CD8-positive, alpha-beta memory T cell (primary cell): ENCODE measurements around the gene NR5A2. TPM values are rescaled to one million over a fixed set of nuclear protein-coding genes. Genes with fewer than 3 reads are reported as not detected.

Experiments used
- CTCF ChIA-PET: fragments of 350-600 bp; sonication (Branson Sonifier 250); formaldehyde crosslinking; loops from one replicate; lab custom pipeline; 2021; ENCODE audit warnings: antibody characterized with exemption; lab: Charles Lee
- POLR2A ChIA-PET: fragments of 350-600 bp; sonication (Branson Sonifier 250); formaldehyde crosslinking; loops from one replicate; lab custom pipeline; 2021; ENCODE audit warnings: antibody characterized with exemption; lab: Charles Lee
- DNase-seq, 5 donors: peaks; one replicate each; pipeline versions ENCODE4 v3.0.0 to v3.0.0-alpha.2; 2020 to 2022; ENCODE audit warnings: mixed read lengths in 1 of 5
- H3K27ac ChIP-seq: one replicate; pipeline ENCODE4 v1.7.0; 2013; ENCODE audit warnings: low read depth, mild to moderate bottlenecking, low read length, moderate library complexity
- H3K27me3 ChIP-seq: 2 replicates; pipeline ENCODE4 v1.7.0; 2013; ENCODE audit warnings: low read length, mild to moderate bottlenecking; ENCODE audit not compliant: insufficient read depth, poor library complexity, severe bottlenecking
- H3K36me3 ChIP-seq: 2 replicates; pipeline ENCODE4 v1.7.0; 2013; ENCODE audit warnings: mild to moderate bottlenecking, low read length, moderate library complexity; ENCODE audit not compliant: insufficient read depth
- H3K4me1 ChIP-seq: 2 replicates; pipeline ENCODE4 v1.7.0; 2013; ENCODE audit warnings: mild to moderate bottlenecking, low read length, moderate library complexity; ENCODE audit not compliant: insufficient read depth
- H3K4me3 ChIP-seq: 2 replicates; pipeline ENCODE4 v1.7.0; 2013; ENCODE audit warnings: mild to moderate bottlenecking, low read length
- H3K9me3 ChIP-seq: 2 replicates; pipeline ENCODE4 v1.7.0; 2013; ENCODE audit warnings: mild to moderate bottlenecking, low read length
- H3K27ac Mint-ChIP-seq, 8 donors: one replicate each; pipeline ENCODE4 v1.8.0; 2020 to 2021; ENCODE audit warnings: mixed read lengths in 8 of 8, mild to moderate bottlenecking in 6 of 8, inconsistent platforms in 3 of 8, moderate library complexity in 3 of 8
- H3K27me3 Mint-ChIP-seq, 2 donors: one replicate each; pipeline ENCODE4 v1.8.0; 2020 to 2021; ENCODE audit warnings: mixed read lengths in 2 of 2, mild to moderate bottlenecking in 1 of 2, moderate library complexity in 1 of 2
- H3K36me3 Mint-ChIP-seq, 3 donors: one replicate each; pipeline ENCODE4 v1.8.0; 2020 to 2021; ENCODE audit warnings: mixed read lengths in 3 of 3, inconsistent platforms in 1 of 3, mild to moderate bottlenecking in 1 of 3
- H3K4me1 Mint-ChIP-seq, 3 donors: one replicate each; pipeline ENCODE4 v1.8.0; 2020 to 2021; ENCODE audit warnings: mixed read lengths in 3 of 3, inconsistent platforms in 1 of 3, mild to moderate bottlenecking in 1 of 3
- H3K4me3 Mint-ChIP-seq, 7 donors: one replicate each; pipeline ENCODE4 v1.8.0; 2020 to 2021; ENCODE audit warnings: mixed read lengths in 7 of 7, mild to moderate bottlenecking in 6 of 7, moderate library complexity in 4 of 7, inconsistent platforms in 2 of 7
- H3K9me3 Mint-ChIP-seq, 5 donors: one replicate each; pipeline ENCODE4 v1.8.0; 2020 to 2022; ENCODE audit warnings: mixed read lengths in 5 of 5, mild to moderate bottlenecking in 3 of 5, moderate library complexity in 2 of 5, inconsistent platforms in 1 of 5
- polyA plus RNA-seq: library from polyadenylated mRNA; unstranded; fragments of 300-500 nt; fragmentation: Illumina TruSeq; gene quantifications from one replicate; pipeline ENCODE4 v1.2.3, GENCODE V29; 2021
- total RNA-seq, 2 experiments: library from RNA; stranded (reverse); gene quantifications; one replicate each; pipeline ENCODE4 v1.2.3, GENCODE V29; 2021

Gene NR5A2
- total and polyA plus RNA-seq, 3 experiments from 2014 or later: not detected

DNA sequence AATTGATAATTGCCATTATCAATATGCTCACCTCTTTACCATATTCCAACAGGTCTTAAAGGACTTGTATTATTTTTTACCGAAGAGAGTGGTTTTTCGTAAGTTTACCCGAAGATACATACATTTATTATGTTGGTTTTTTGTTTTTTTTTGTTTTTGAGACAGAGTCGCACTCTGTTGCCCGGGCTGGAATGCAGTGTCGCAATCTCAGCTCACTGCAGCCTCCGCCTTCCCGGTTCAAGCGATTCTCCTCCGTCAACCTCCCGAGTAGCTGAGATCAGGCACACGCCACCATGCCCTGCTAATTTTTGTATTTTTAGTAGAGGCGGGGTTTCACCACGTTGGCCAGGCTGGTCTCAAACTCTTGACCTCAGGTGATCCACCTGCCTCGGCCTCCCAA lies 30.8 kb downstream of the NR5A2 start:
- ChIA-PET CTCF (no interaction called here), POLR2A (no interaction called here)
- no peaks in the 10 kb centered on the region for H3K9me3 ChIP-seq
- peak overlapping the region in 1 of 7 donors; percentile 32 for H3K4me3 Mint-ChIP-seq
- no peaks in the 10 kb centered on the region for H3K4me1 Mint-ChIP-seq
- H3K27me3 Mint-ChIP-seq: peaks cover 16 to 43% of the 10 kb centered on the region in 2 donors
- H3K36me3 Mint-ChIP-seq: no peaks in the 10 kb centered on the region
- H3K4me1 ChIP-seq: no peaks in the 10 kb centered on the region
- H3K36me3 ChIP-seq: no peaks in the 10 kb centered on the region
- H3K27me3 ChIP-seq: no peaks in the 10 kb centered on the region
- H3K27ac Mint-ChIP-seq: no peak overlapping the region
- no peaks in the 10 kb centered on the region for H3K9me3 Mint-ChIP-seq
- no peak overlapping the region for H3K27ac ChIP-seq
- DNase-seq: no peak
- no peak overlapping the region for H3K4me3 ChIP-seq

DNA sequence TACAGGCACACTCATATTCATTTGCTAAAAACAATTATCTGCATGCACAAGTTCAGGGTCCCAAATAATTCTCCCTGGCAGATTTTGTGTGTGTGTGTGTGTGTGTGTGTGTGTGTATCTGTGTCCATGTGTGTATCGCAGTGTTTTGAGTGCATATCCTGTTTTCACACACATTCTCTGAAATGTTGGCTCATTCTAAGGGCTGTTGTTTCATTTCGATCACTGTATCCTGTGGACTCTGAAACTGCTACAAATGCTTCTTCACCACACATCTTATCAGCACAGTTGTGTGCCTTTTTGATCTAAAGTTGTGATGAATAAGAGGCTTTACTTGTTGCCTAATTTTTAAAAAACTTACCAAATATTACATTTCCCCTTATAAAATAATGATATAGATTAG lies 34.6 kb downstream of the NR5A2 start:
- Histone ChIP-seq H3K27ac (no peak overlapping the region), H3K27me3 (no peaks in the 10 kb centered on the region), H3K4me3 (no peak overlapping the region), H3K9me3 (no peaks in the 10 kb centered on the region), H3K4me1 (no peaks in the 10 kb centered on the region), H3K36me3 (no peaks in the 10 kb centered on the region)
- H3K4me1 Mint-ChIP-seq: no peaks in the 10 kb centered on the region
- peaks cover 14 to 47% of the 10 kb centered on the region in 2 donors for H3K27me3 Mint-ChIP-seq
- no peaks in the 10 kb centered on the region for H3K9me3 Mint-ChIP-seq
- CTCF ChIA-PET: no interaction called here
- H3K4me3 Mint-ChIP-seq: no peak overlapping the region
- no peak overlapping the region for H3K27ac Mint-ChIP-seq
- DNase-seq: no peak
- POLR2A ChIA-PET: no interaction called here
- no peaks in the 10 kb centered on the region for H3K36me3 Mint-ChIP-seq

DNA sequence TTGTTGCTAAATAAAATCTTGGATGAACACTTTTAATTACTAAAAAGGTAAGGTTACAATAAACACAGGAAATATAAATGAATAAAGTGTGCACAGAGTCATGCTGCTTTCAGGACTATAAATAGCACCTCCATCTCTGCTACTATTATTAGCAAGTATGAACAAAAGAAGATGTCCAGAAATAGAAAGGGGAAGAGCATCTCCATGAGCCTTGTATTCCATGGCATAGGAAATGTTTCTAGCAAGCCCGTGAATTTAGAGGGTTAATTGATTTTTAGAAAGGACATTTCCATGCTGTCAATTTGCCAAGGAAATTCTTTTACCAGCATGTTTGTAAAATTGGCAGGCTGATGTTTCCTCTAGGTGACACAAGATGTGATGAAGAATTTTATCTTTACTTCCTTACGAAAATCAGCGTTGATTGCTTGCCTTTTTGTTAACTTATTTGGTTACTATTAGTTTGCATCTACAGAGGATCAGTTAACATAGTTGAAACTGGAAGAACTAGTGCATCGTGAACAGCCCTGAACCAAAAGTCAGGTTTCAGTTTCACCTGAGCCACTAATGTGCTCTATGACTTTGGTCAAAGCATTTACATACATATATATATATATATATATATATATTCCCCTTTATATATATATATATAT lies 45.3 kb downstream of the NR5A2 start:
- POLR2A ChIA-PET: no interaction called here
- no peak for DNase-seq
- Histone ChIP-seq H3K4me1 (no peaks in the 10 kb centered on the region), H3K9me3 (no peaks in the 10 kb centered on the region), H3K27me3 (no peaks in the 10 kb centered on the region), H3K4me3 (no peak overlapping the region), H3K27ac (no peak overlapping the region), H3K36me3 (no peaks in the 10 kb centered on the region)
- Mint-ChIP-seq H3K27ac (no peak overlapping the region), H3K27me3 (peaks cover 21 to 46% of the 10 kb centered on the region in 2 donors), H3K4me3 (no peak overlapping the region), H3K4me1 (peaks cover 0 to 7% (median 4%) of the 10 kb centered on the region in 3 donors), H3K36me3 (no peaks in the 10 kb centered on the region), H3K9me3 (no peaks in the 10 kb centered on the region)
- CTCF ChIA-PET: no interaction called here

DNA sequence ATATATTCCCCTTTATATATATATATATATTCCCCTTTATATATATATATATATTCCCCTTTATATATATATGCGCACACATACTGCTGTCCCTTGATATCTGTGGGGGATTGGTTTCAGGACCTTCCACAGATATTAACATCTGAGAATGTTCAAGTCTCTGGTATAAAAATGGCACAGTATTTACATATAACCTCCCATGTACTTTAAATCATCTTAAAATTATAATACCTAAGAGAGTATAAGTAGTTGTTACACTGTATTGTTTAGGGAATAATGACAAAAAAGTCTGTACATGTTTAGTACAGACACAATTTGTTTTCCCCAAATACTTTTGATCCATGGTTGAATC lies 45.8 kb downstream of the NR5A2 start:
- Mint-ChIP-seq H3K27me3 (peaks cover 21 to 42% of the 10 kb centered on the region in 2 donors), H3K9me3 (no peaks in the 10 kb centered on the region), H3K4me3 (no peak overlapping the region), H3K27ac (no peak overlapping the region), H3K4me1 (peaks cover 0 to 7% (median 4%) of the 10 kb centered on the region in 3 donors), H3K36me3 (no peaks in the 10 kb centered on the region)
- no peaks in the 10 kb centered on the region for H3K27me3 ChIP-seq
- no peak overlapping the region for H3K4me3 ChIP-seq
- H3K36me3 ChIP-seq: no peaks in the 10 kb centered on the region
- no peaks in the 10 kb centered on the region for H3K4me1 ChIP-seq
- CTCF ChIA-PET: no interaction called here
- no peak overlapping the region for H3K27ac ChIP-seq
- POLR2A ChIA-PET: no interaction called here
- no peak for DNase-seq
- no peaks in the 10 kb centered on the region for H3K9me3 ChIP-seq

DNA sequence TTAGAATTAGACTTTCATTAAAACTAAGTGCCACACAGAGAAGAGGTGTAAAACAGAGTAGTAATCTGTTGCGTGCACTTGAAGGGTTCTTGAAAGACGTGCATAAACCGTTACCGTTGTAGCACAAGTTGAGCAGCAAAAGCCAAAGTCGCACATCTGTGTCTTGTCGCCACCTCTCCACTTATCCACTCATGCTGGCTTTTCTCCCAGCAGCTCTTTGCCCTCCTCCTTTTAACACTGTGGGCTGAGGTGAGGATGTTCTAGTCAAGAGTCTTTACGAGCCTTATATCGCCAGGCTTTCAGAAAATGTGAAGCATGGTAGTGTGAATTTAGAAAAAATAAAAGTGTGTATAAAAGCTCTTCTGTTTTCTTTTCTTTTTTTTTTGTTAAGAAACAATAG lies 48.0 kb downstream of the NR5A2 start:
- H3K4me1 ChIP-seq: no peaks in the 10 kb centered on the region
- no peaks in the 10 kb centered on the region for H3K36me3 ChIP-seq
- ChIA-PET CTCF (no interaction called here), POLR2A (no interaction called here)
- H3K27ac ChIP-seq: no peak overlapping the region
- no peak overlapping the region for H3K4me3 ChIP-seq
- Mint-ChIP-seq H3K9me3 (no peaks in the 10 kb centered on the region), H3K4me1 (peaks cover 0 to 7% (median 4%) of the 10 kb centered on the region in 3 donors), H3K4me3 (peak overlapping the region in 1 of 7 donors; percentile 23), H3K27ac (no peak overlapping the region), H3K36me3 (no peaks in the 10 kb centered on the region), H3K27me3 (peaks cover 13 to 27% of the 10 kb centered on the region in 2 donors)
- no peaks in the 10 kb centered on the region for H3K27me3 ChIP-seq
- DNase-seq: no peak
- H3K9me3 ChIP-seq: no peaks in the 10 kb centered on the region

DNA sequence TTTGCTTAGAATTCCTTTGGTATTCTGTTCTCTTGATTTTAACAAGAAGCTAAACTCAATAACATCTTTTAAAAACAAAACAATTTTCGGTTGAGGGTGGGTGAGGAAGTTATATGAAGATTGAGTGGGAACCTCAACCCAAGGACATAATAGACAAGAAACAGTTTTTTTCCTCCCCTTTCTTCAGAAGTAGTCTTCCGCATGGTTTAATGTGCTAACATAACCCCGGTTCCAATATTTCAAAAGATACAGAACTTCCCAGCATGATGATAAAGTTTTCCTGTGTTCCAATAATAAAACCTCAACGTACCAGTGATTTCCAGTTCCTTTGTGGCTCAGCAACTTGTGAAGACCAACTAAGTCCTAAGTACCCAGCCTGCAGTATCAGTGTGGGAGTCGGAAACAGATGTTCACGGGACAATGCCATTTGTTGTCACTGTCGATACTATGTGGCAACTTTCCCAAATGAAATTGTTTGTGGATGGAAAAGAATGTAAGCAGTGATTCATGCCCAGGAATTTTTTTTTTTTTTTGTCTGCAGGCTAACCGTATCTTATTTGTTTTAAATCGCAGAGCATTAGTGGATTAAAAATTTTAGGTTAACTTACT lies 48.5 kb downstream of the NR5A2 start:
- Histone ChIP-seq H3K27ac (no peak overlapping the region), H3K4me3 (no peak overlapping the region), H3K27me3 (peaks cover 2% of the 10 kb centered on the region), H3K4me1 (no peaks in the 10 kb centered on the region), H3K36me3 (no peaks in the 10 kb centered on the region), H3K9me3 (no peaks in the 10 kb centered on the region)
- Mint-ChIP-seq H3K4me1 (peaks cover 0 to 7% (median 4%) of the 10 kb centered on the region in 3 donors), H3K9me3 (no peaks in the 10 kb centered on the region), H3K27ac (no peak overlapping the region), H3K27me3 (peaks cover 12 to 25% of the 10 kb centered on the region in 2 donors), H3K4me3 (no peak overlapping the region), H3K36me3 (no peaks in the 10 kb centered on the region)
- DNase-seq: no peak
- ChIA-PET POLR2A (no interaction called here), CTCF (no interaction called here)

DNA sequence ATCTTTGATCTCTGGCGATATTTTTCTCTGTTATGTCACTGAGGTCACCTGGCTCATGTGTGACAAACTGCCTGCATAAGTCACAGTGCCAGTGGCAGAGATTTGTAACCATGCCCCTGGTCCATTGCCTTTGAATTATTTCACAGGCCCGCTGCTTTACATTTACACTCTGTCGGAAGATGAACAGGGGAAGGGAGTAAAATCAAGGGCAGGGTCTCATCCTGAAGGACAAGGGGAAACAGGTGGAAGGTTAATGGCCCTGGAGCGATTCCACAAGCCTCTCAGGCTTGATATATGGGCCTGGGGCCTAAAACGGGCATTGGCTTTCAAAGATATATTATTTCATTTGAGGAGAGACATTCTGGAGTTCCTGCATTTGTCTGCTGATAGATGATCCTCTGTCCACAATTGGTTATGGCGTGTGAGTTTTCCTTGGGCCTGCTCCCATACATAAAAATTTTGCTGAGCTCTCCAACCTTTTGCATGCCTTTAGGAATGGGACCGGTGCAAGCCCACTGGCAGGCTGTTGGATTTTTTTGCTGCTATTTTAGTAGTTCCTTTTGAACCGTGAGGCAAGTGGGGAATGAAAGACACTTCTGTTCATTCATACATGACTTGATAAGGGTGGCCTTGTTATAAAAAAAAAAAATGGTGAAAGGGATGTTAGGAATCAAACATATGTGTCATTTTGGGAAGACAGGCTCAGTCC lies 51.9 kb downstream of the NR5A2 start:
- no peaks in the 10 kb centered on the region for H3K9me3 ChIP-seq
- no peaks in the 10 kb centered on the region for H3K9me3 Mint-ChIP-seq
- H3K36me3 ChIP-seq: no peaks in the 10 kb centered on the region
- H3K4me1 ChIP-seq: no peaks in the 10 kb centered on the region
- H3K27ac ChIP-seq: no peak overlapping the region
- no peaks in the 10 kb centered on the region for H3K36me3 Mint-ChIP-seq
- peaks cover 7% of the 10 kb centered on the region for H3K27me3 ChIP-seq
- CTCF ChIA-PET: no interaction called here
- H3K27me3 Mint-ChIP-seq: peaks cover 7 to 12% of the 10 kb centered on the region in 2 donors
- POLR2A ChIA-PET: no interaction called here
- no peak for DNase-seq
- H3K4me1 Mint-ChIP-seq: peaks cover 0 to 7% (median 0%) of the 10 kb centered on the region in 3 donors
- no peak overlapping the region for H3K4me3 ChIP-seq
- H3K27ac Mint-ChIP-seq: no peak overlapping the region
- no peak overlapping the region for H3K4me3 Mint-ChIP-seq

DNA sequence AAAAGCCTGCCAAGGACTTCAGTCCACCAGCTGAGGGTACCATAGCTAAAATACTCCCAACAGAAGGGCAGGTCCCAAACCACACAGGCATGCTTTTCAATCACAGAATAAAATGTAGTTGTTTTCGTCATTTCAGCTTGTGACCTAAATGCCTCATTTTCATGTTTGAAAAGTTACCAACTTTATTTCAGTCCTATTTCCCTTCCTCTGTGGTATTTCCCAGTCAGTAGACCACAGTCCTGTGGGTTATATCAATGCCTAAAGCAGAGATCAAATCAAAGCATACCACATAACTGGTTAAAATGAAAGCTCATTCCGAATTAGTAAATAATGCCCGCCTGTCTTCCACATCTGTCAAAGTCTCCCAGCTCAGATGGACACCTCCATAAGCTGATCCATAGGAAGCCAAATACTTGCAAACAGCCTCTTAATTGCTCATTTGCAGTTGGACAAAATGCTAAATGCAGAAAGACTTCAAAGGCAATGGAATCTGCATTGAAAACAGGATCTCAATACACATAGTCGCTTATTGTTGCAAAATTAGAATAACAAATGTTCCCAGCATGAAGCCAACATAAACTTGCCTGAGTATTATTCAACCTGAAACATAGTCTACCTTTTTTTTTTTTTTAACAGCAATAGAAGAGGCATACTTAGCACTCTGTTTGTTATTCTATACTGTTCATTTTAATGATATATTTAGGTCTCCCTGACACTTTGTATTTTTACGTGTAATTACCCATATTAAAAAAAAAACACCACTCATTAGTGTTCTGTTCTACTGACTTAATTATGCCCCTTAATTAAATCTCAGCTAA lies 53.9 kb downstream of the NR5A2 start:
- DNase-seq: no peak

More for the DNA sequence above, 53.9 kb downstream of the NR5A2 start:
- ChIA-PET POLR2A (no interaction called here), CTCF (no interaction called here)
- no peaks in the 10 kb centered on the region for H3K36me3 Mint-ChIP-seq
- Histone ChIP-seq H3K4me3 (no peak overlapping the region), H3K4me1 (no peaks in the 10 kb centered on the region), H3K27me3 (peaks cover 7% of the 10 kb centered on the region), H3K36me3 (no peaks in the 10 kb centered on the region), H3K27ac (no peak overlapping the region), H3K9me3 (no peaks in the 10 kb centered on the region)
- H3K4me1 Mint-ChIP-seq: no peaks in the 10 kb centered on the region
- H3K27ac Mint-ChIP-seq: no peak overlapping the region
- H3K4me3 Mint-ChIP-seq: no peak overlapping the region
- H3K27me3 Mint-ChIP-seq: peaks cover 7 to 26% of the 10 kb centered on the region in 2 donors
- no peaks in the 10 kb centered on the region for H3K9me3 Mint-ChIP-seq
